ENCODE measurements around the gene TAF11.
"Not testable (repeated sequence)": the region's sequence is repeated elsewhere in the genome, so short reads cannot be mapped to it uniquely, and the experiment has no call there.

Gene TAF11

GRCh38 chr6:34894693-34895092 lies 6.9 kb upstream of the TAF11 start:
- in situ Hi-C loops (cut with MboI; ENCODE audit: low pct_unique_long_range_greater_than_20kb, low sequenced_read_pairs, unreplicated experiment), result no loop called here
- no peak for DNase-seq (ENCODE audit: low spot score)
- no peak for TF ChIP-seq CTCF (IDR thresholded peaks at IDR 0.05; ENCODE audit: extremely low read depth, insufficient read depth, missing control alignments)

DNA sequence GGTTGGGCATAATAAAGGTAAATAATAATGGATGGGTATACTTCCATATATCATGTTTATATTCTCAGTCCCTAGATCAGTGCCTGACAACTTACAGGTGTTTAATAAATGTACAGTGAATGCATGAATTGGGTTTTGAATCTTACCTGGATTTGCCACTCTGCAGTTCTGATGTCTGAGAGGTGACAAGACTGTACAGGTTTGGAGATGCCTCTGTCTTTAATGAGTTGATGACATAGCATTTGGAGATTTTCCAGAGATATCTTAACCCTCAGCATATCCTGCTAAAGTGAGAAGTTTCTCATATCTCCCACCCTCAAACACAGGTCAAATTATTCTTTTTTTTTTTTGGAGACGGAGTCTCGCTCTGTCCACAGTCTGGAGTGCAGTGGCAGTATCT lies 3.5 kb upstream of the TAF11 start:
- in situ Hi-C loops (cut with MboI; ENCODE audit: low pct_unique_long_range_greater_than_20kb, low sequenced_read_pairs, unreplicated experiment), result no loop called here
- no peak for DNase-seq (ENCODE audit: low spot score)
- TF ChIP-seq CTCF (IDR thresholded peaks at IDR 0.05; ENCODE audit: extremely low read depth, insufficient read depth, missing control alignments), result no peak

DNA sequence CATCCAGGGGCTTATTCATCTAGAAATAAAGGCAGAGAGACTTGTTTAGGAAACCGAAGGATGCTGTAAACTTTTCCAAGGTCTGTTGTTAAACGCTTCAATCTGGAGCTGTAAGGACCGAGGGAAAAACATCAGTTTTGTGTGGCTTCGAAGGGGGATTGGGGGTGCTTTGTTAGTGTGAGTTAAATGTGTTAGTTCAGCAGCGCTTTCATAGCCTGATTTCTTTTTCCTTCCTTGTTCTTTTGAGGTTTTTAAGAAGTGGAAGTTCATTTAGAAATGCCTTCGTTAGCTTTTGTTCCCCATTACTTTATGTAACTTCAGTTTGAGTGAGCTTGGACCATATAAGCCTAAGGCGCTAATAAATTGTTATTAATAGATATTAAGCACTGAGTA lies 2.7 kb upstream of the TAF11 start:
- in situ Hi-C loops (cut with MboI; ENCODE audit: low pct_unique_long_range_greater_than_20kb, low sequenced_read_pairs, unreplicated experiment), result no loop called here
- DNase-seq (ENCODE audit: low spot score), result no peak
- TF ChIP-seq CTCF (IDR thresholded peaks at IDR 0.05; ENCODE audit: extremely low read depth, insufficient read depth, missing control alignments), result no peak

- TF ChIP-seq CTCF (IDR thresholded peaks at IDR 0.05; ENCODE audit: extremely low read depth, insufficient read depth, missing control alignments), result no peak
- DNase-seq (ENCODE audit: low spot score), result peak; percentile 87
- in situ Hi-C loops (cut with MboI; ENCODE audit: low pct_unique_long_range_greater_than_20kb, low sequenced_read_pairs, unreplicated experiment), result no loop called here
Measured at GRCh38 chr6:34888874-34889555, 1.2 kb upstream of the TAF11 start, which contains the start of gene ANKS1A. ANKS1A (plus strand) TSS chr6:34889255; CDS start chr6:34889403, 148 bp downstream.

GRCh38 chr6:34888514-34888856 lies 643 bp upstream of the TAF11 start:
- no peak for DNase-seq (ENCODE audit: low spot score)
- TF ChIP-seq CTCF (IDR thresholded peaks at IDR 0.05; ENCODE audit: extremely low read depth, insufficient read depth, missing control alignments), result no peak
- in situ Hi-C loops (cut with MboI; ENCODE audit: low pct_unique_long_range_greater_than_20kb, low sequenced_read_pairs, unreplicated experiment), result no loop called here

- in situ Hi-C loops (cut with MboI; ENCODE audit: low pct_unique_long_range_greater_than_20kb, low sequenced_read_pairs, unreplicated experiment); DNase-seq (ENCODE audit: low spot score): not testable (repeated sequence)
Measured at GRCh38 chr6:34885837-34886236, 2.0 kb downstream of the TAF11 start.

- in situ Hi-C loops (cut with MboI; ENCODE audit: low pct_unique_long_range_greater_than_20kb, low sequenced_read_pairs, unreplicated experiment), result no loop called here
Measured at GRCh38 chr6:34884996-34885395, 2.8 kb downstream of the TAF11 start.

DNA sequence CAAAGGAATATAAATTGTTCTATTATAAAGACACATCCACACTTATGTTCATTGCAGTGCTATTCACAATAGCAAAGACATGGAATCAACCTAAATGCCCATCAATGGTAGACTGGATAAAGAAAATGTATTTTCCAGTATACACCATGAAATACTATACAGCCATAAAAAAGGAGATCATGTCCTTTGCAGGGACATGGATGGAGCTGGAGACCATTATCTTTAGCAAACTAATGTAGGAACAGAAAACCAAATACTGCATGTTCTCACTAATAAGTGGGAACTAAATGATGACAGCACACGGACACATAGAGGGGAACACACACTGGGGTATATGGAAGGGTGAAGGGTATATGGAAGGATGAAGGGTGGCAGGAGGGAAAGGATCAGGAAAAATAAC lies 3.8 kb downstream of the TAF11 start:
- in situ Hi-C loops (cut with MboI; ENCODE audit: low pct_unique_long_range_greater_than_20kb, low sequenced_read_pairs, unreplicated experiment); DNase-seq (ENCODE audit: low spot score): not testable (repeated sequence)

More at GRCh38 chr6:34884996-34885395, 2.8 kb downstream of the TAF11 start:
- DNase-seq (ENCODE audit: low spot score), result no peak
- no peak for TF ChIP-seq CTCF (IDR thresholded peaks at IDR 0.05; ENCODE audit: extremely low read depth, insufficient read depth, missing control alignments)
